Right renal cortex interstitium (tissue), 3 donors: ENCODE data around the gene PHF5A. TPM values are rescaled to one million over a fixed set of nuclear protein-coding genes. Genes with fewer than 3 reads are reported as not detected.
"Not testable (repeated sequence)": the region's sequence is repeated elsewhere in the genome, so short reads cannot be mapped to it uniquely, and the experiment has no call there.

Source experiments
- DNase-seq, 3 donors: peaks; one replicate each; pipeline ENCODE4 v3.0.0-alpha.2; 2013; ENCODE audit warnings: low read depth in 3 of 3, low spot score in 2 of 3
- polyA plus RNA-seq, 3 donors: library from polyadenylated mRNA; unstranded; fragments of 120-200 nt; gene quantifications; one replicate each; pipeline ENCODE4 v1.2.1, GENCODE V29; 2013; ENCODE audit not compliant: insufficient read length in 3 of 3

Gene PHF5A
- polyA plus RNA-seq, 3 donors = 56.5 to 68.7 (median 59.1) TPM

DNA sequence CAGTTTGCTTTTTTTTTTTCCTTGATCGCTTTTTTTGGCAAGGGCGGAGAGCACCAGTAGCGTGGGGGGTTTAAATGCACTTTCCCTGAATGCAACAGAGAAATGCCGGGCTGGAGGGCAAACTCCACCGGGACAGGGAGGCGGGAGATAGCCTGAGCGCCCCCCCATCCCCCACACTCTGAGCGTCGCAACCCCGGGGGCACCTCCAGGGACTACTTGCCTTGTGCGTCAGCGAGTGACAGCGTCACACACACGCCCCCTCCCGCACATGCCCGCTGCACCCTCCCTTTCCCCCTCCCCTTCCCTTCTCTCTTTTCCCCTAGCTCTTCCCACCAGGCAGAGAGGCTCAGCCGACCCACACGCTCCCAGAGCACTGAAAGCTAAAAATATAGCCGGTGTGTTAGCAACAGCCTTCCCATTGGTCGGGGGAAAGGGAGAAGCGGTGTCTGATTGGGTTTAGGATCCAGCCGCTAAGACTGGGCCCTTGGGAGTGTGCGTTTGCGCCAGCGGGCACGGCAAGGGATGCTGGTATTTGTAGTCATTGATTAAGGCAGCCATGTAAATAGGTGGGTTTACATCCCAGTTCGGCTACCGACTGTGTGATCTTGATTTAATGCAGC lies 20.2 kb downstream of the PHF5A start:
- peak; percentile 99 to 100 (median 99) for DNase-seq

DNA sequence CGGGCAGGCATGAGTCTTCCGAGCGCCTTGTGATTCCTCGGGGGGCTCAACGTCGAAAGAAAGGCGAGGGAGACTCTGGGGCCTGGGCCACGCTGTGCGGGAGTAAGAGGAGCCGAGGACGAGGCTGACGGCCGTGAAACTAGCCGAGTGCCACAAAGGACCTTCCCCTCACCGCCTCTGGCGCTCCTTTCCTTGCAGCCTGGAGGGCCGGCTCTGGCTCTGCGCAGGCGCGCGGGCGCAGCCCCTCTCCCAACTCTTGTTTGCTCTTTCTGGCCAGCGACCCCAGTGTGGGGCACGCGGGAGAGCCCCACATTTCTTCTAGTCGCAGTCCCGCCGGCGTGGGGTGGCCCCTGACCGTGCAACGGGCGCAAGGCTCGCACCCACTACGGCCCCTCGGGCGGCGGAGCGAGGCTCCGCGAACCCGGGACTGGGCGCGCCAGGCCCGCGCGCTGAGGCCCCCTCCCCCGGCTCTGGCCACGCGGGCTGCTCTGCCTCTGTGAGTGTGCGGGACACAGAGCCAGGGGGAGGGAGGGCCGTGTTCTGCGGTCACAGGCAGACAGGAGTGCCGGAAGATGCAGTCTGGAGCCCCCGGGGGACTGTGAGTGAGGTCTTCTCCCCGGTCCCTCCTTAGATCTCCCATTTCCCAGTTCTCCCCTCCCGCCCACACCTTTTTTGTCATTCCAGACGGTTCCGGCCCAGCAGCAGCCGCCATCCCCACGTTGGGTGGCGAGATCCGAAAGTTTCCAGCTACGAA lies 20.9 kb downstream of the PHF5A start:
- DNase-seq = peak in 1 of 3 donors; percentile 64

DNA sequence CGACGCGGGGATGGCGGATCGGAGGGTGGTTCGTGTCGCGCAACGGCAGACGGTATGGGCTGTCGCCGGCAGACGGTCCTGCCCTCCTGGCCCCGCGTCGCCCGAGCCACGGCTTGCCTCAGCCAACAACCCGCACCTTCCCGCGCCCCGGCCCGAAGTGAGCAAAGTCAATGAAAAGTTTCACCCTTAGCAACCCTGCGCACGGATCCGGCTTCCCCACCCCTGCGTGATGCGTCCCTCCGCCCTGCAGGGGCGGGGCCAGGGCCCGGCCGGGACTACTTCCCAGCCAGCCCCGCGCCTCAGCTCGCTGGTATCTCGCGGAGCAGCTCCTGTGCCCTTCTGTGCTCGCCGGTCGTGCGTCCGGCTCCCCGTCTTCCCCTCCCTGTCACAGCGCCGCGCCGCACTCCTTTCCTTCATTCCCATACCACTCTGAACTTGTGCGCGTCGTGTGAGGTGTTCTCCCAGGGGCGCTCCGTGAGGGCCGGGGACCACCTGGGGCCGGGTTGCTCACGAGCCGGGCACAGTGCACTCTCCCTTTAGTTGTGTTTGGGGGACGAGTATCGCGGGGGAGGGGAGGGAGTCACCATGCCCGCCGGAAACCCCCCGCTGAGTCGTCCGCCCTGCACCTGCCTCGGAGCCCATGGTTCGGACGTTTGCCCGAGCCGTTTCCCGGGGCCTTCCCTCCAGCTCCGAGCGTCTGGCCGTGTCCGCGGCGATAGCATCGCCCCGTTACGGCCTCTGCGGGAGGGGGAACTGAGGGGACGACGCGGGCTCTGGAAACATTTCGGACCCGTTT lies 21.7 kb downstream of the PHF5A start, which contains the start of gene TOB2:
TSS of gene TOB2 (minus strand) at position 163 of the 796 bp plus-strand sequence. CDS start 9,456 bp downstream, outside the sequence.
- peak; percentile 86 to 91 (median 90) for DNase-seq

DNA sequence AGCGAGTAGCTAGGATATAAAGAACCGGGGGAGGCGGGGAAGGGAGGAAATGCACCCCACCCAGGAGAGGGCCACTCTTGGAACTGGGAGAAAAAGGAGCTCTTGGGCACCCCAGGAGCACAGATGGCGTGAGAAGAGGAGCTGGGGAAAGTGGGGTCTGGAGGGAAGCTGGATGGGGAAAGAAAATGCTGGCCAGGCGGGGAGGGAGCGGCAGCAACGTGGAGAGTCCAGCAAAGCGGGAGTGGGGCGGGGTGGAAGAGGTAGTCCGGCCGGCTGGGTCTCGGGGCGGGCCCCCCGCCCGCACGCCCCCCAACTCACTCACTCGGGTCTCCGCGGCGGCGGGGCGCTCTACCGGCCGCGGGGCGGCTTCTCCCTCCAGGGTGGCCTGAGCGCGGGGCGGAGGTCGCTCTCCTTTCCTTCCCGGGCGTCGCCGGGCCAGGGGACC lies 22.4 kb downstream of the PHF5A start:
- no peak for DNase-seq

DNA sequence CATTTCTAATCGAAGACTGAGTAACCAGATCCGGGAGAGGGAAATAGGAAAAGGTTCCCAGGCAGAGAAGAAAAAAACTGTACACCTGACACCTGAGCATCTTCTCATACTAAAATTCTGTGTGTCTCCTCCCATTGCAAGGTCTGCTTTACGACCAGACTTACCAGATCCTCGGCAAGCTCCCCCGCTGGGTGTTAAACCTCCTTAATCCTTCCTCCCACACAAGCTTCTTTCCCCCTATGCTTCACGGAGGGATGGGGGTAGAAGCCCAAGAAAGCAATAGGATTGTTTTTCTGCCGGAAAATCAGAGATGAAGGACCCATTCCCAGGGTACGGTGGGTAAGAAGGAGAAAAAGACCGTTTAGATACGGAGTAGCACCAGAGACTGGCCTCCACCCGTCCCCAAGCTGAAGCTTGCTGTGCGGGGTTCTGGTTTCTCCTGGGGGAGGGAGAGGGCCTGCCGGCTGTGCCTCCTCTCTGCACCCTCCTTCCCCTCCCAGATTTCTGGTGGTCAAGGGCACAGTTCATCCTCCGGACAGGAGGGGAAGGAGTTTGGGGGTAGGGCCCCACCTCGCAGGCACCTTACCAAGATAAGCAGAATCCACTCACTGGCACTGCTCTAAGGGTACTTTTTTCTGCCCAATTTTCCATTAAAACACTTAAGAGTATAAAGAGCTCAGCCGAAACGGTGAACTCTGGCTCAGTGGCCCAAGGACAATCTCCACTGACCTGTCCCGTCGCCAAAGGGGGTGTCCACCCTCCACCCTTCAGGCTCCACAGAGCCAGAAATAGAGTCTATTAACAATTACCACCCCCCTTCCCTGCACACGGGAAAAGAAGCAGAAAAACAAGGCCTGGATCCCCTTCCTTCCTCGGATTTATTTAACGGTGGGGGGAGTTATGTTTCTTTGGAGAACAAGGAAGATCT lies 23.1 kb downstream of the PHF5A start:
- no peak for DNase-seq

DNA sequence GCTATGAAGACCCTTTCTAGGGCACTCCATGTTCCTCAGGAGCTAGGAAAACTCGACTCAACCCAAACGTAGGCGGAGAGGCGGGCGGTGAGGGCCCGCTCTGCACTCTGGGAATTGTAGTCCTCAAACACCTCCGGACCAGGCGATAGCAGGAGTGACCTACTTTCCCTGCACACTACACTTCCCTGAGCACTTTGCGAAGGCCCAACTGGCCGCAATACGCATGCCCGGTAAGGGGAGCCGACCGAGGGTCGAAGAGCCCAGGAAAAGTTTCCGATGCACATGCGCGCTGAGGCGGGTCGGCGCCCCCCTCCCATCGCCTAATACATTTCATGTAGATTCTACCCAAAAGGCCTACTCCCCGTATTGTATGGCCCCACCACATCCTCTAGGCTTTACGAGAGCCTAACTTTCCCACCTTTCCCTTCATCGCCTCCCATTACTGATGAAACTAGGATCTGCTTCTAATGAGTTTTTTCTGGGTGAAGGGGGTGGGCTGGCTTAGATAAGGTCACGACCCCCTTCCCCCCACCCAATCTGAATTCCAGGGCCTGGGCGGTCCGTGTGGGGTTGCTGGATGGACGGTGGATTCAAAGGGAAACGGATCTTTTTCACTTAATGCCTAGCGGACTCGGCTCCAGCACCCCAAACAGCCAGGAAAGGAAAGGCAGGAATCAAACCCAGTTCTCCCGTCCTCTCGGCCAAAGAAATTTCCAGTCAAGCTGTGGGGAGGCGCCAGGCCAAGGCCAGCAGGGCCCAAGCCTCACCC lies 23.9 kb downstream of the PHF5A start:
- DNase-seq = peak; percentile 91 to 97 (median 92)

DNA sequence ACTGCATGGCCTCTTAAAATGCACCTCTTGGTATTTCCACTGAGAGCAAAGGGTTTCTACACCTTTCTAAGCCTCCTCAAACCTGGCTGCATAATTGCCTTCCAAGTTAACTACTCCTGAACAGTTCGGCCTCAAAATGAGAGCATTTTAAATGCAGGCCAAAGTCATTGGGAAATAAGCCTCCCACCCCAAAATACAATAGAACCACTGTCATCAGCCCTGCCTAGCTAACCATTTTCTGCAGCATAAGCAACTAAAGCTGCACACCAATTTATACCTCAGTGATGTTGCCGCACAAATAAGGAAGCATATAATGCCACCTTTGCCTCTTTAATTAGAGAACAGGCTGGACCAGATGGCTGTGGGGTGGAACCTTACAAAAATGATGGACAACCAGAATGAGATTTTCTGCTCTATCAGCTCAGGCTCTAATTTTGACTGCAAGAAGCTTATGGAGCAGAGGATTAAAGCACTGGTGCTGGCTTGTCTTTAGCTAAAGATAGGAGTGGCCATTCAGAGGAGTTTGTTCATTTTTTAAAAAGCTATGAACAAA lies 26.2 kb downstream of the PHF5A start:
- no peak for DNase-seq

DNA sequence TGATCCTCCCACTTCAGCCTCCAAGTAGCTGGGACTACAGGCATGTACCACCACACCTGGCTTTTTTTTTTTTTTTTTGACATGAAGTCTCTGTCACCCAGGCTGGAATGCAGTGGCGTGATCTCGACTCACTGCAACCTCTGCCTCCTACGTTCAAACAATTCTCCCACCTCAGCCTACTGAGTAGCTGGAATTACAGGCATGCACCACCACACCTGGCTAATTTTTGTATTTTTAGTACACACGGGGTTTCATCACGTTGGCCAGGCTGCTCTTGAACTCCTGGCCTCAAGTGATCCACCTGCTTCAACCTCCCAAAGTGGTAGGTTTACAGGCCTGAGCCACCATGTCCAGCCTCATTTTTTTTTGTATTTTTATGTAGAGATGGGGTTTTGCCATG lies 28.0 kb downstream of the PHF5A start:
- not testable (repeated sequence) for DNase-seq

DNA sequence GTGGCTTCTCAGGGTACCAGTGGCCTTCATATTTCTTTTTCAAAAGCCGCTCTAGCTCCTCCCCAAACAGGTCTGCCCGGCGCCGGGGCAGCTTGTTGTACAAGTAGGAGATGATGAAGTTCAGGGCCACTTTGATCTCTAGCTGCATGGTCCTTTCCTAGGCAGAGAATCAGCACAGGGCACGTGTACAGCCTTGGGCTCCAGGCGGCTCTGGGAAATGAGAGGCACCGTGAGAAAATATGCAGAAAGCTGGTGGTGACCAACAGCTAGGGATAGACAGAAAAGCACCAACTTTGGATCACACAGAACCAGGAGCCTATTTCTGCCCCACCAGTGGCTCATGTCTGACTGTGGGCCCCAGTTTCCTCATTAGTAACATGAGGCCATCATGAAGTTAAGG lies 31.3 kb downstream of the PHF5A start:
- DNase-seq = no peak

DNA sequence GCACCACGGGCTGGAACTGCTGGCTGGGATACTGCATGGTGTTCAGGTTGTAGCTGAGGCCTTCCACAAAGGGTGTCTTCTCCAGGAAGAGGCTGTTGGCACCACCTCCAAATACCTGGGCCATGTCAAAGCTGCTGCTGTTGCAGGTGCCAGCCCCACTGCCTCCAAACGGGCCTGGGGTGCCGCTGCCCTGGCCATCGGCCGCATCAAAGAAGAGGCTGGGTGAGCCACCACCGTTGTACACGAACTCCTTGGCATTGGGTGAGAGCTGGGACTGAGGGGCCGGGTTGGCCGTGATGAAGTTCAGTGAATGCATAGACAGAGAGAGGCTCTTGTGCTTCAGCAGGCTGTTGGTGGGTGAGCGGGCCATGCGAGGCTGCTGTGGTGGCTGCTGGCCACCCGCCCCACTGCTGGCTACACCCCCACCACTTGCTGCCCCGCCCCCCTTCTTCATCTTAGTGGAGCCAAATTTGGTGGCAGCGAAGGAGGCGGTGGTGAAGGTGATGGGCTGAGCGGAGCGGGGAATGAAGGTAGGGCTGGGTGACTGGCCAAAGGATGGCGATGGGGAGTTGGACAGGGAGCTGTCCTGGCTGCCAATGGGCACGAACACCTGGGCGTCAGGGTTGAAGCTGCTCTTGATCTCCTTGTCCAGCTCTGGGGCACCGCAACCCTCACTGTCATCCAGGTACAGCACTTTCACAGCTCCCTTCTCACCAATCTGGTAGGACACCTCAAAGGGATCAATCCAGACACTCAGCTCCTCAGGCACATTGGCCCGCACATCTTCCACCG lies 32.0 kb downstream of the PHF5A start:
- no peak for DNase-seq

DNA sequence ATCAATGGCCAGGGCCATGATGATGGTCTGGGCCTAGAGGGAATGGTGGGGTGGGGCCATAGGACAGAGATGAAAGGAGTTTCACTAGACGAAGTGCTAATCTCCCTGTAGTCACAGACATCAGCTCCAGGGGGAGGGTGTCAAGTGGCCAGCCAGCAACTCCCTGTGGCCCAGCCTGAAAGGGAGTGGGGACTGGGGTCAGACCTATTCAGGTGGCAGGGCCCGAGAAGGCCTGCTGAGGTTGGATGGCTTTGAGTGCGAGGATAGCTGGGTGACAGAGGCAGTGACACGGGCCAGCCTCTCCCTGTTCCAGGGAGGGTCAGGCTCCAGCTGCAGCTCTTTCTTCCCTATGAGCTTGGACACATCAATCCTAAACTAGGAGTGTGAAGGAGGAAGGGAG lies 32.9 kb downstream of the PHF5A start:
- no peak for DNase-seq

DNA sequence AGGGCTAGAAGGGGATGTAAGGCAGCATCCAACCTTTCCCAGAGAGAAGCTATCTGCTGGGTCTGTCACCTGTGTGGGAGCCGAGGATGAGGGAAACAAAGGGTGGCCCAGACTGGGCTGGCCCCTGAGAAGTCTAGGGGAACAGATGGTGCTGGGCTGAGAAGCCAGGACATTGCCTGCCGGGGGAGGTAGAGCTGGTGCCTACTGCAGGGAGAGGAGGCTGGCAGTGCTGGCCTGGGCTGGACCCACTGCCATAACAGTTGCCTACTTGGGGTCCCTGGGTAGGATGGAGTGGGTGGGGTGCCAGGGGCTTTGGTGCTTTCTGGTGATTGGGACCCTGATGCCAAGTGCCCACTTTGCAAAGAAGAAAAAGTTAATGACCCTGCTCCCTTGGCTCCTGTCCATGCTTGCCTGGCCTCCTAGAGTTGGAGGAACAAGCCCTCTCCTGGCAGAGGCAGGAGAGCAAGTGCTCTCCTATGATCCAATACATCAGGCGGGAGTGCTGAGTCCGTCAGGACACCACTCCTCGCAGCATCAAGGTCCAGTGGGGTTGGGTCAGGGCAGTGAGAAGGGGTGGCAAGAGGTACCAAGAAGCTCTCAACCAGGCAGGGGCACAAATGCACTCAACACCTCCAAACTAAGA lies 34.0 kb downstream of the PHF5A start:
- DNase-seq = not testable (repeated sequence)

DNA sequence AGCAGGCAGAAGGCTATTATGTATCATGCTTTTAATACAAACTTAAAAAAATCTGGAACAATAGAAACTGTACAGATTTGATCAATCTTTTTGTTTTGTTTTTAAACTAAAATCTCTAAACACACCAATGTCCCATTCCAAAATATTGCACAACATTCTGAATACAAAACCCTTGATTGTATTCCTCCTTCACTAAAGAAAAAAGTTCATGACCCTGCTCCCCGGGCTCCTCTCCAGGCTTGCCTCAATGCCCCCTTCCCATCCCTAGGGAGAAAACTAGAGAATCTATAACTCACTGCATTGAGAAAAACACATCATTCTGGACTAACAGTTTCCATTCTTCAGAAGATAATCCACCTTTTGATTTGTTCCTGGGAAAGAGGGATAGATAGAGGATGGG lies 35.0 kb downstream of the PHF5A start:
- DNase-seq = not testable (repeated sequence)

DNA sequence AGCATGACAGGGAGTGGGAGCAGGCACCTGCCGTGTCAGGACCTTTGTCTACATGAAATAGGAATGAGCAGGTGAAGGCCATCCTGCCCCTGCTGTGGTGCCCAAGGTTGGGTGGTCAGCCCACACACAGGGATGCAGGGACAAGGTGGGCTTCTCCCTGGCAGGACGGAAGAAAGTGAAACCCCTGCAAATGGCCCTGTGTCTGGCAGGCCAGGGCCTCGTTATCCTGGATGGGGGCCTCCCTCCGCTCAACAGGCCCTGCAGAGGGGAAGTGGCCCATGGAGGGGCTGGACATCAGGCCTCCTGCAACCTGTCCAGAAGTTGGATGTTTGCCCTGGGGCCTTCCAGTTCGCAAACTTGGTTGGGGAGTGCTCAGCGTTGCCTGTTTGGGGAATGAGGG lies 36.8 kb downstream of the PHF5A start:
- DNase-seq = no peak

DNA sequence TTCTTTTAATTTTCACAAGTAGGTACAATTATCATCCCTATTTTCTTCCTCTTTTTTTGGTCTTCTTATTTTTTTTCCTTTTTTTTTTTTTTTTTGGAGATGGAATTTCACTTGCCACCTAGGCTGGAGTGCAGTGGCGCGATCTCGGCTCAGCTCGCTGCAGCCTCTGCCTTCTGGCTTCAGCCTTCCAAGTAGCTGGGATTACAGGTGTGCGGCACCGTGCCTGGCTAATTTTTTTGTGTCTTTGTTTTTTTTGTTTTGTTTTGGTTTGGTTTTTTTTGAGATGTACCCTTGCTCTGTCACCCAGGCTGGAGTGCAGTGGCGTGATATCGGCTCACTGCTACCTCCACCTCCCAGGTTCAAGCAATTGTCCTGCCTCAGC lies 38.5 kb downstream of the PHF5A start:
- no peak for DNase-seq

DNA sequence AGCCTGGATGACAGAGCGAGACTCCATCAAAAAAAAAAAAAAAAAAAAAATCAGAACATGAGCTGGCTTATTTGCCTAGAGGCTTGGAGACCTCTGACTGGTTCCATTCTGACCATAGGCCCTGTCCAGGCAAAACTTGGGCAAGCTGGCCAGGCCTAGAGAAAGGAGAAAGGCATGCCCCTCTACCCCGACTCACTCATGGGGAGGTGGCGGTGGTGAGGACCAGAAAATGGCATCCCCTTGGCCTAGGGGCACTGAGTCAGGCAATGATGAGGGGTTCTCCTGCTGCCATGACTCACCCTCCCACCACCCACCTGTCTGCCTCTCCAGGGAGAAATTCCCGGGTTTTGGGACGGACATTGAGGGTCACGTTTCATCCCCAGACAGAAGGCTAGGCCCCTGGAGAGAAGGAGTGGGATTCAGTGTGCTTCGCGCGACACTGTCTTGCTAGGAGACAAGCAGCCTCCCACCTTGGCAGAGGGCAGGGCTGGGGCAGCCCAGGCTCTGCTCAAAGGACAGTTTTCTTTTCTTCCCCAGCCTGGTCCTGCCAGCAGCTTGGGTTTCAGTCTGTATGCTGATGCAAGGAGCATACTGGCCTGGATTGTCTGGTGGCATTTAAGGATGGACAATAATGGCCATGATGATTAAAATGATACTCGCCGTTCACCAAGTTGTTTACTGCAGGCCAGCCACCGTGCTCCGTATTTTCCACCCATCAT lies 39.1 kb downstream of the PHF5A start:
- DNase-seq = no peak

DNA sequence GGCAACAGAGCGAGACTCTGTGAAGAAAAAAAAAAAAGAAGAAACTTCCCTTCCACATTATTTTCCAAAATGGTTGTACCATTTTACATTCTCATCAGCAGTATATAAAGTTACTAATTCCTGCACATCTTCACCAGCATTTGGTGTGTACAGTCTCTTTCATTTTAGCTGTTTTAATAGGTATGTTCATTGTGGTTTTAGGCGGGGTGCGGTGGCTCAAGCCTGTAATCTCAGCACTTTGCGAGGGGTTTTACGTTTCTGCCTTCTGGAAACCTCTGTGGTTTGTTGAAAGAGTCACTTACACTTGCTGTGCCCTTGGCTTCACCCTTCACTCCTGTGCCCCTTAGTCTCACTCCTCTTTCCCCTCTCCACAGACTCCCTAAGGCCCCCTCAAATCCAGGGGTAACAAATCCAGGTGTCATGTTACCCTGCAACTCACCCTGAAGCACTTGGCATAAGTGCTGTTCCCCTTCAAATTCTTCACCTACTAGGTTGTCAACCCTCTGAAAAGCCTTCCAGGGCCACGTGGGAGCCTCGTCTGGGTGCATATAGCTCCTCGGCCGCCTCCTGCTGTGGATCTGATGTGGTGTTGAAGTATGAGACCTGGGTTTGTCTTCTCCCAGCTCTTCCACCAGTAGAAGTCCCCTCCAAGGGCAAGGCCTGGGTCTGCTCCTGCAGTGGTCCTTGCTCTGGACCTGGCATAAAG lies 42.7 kb downstream of the PHF5A start:
- no peak for DNase-seq
